Lower lobe of right lung (tissue), 2 donors: Measurements from ENCODE around the gene MOB3B. TPM values are rescaled to one million over a fixed set of nuclear protein-coding genes. Genes with fewer than 3 reads are reported as not detected.
"Not testable (repeated sequence)": the region's sequence is repeated elsewhere in the genome, so short reads cannot be mapped to it uniquely, and the experiment has no call there.

Source experiments
- ATAC-seq, 2 donors: fragments of 200-7000 bp; cut with Tn5 transposase; one replicate each; pipeline ENCODE4 v1.9.1; 2020 to 2022; ENCODE audit warnings: mild to moderate bottlenecking in 2 of 2, moderate library complexity in 2 of 2
- DNase-seq: peaks from one replicate; pipeline ENCODE4 v3.0.0-alpha.2; 2020
- H3K27ac ChIP-seq: fragments of 200-600 bp; one replicate; pipeline ENCODE4 v1.8.0; 2022
- H3K27me3 ChIP-seq: fragments of 200-600 bp; one replicate; pipeline ENCODE4 v1.8.0; 2022; ENCODE audit warnings: low read depth
- H3K36me3 ChIP-seq: fragments of 200-600 bp; one replicate; pipeline ENCODE4 v1.8.0; 2022; ENCODE audit warnings: mild to moderate bottlenecking
- H3K4me1 ChIP-seq: fragments of 200-600 bp; one replicate; pipeline ENCODE4 v1.8.0; 2022
- H3K4me3 ChIP-seq: fragments of 200-600 bp; one replicate; pipeline ENCODE4 v1.8.0; 2022; ENCODE audit warnings: mild to moderate bottlenecking
- H3K9me3 ChIP-seq: fragments of 200-600 bp; one replicate; pipeline ENCODE4 v1.8.0; 2022
- intact Hi-C: fragments of 100-400 bp; cut with DNase I; formaldehyde crosslinking; loops from one replicate; pipeline ENCODE4 v1.11.0; 2022
- total RNA-seq: library from RNA; stranded (reverse); fragmentation: NEBNext Ultra II Directional; extraction: Animal tissue kit (Norgen Biotek cat#: 25700); gene quantifications from one replicate; pipeline ENCODE4 v1.2.1, GENCODE V29; 2021
- TF ChIP-seq, protein P1 (sequence below): fragments of 200-600 bp; IDR thresholded peaks from one replicate; pipeline ENCODE4 v1.8.0; 2022; ENCODE audit warnings: antibody characterized with exemption, mild to moderate bottlenecking
- donor health status: DM: no; HTN: yes; CAD: no; lungs with severe emphysema.

MOB3B gene
- total RNA-seq, 1 donor from 2014 or later, result 22.7 TPM

DNA sequence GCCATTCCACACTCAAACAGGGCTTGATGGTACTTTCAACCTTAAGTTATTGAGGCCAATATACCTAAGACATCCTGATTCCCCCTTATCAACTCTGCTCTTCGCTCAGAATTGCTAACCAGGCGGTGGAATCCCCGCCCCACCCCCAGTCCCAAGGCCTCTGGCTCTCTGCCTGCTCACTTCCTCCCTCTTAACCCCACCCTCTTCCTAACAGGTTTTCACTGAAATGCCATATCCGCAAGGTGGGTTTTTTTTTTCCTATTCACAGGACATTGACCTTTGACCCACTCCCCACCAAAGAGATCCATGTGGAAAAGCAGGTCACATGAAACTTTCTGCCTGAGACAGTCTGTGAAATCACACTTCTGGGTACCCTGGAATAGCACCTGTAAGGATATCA lies 72.2 kb downstream of the MOB3B start:
- no peaks in the 10 kb centered on the region for H3K36me3 ChIP-seq
- H3K9me3 ChIP-seq, result no peaks in the 10 kb centered on the region
- ATAC-seq (no peak), DNase-seq (no peak)
- H3K27ac ChIP-seq, result no peak overlapping the region
- H3K4me1 ChIP-seq, result peaks cover 23% of the 10 kb centered on the region
- no peak overlapping the region for H3K4me3 ChIP-seq
- TF ChIP-seq, protein P1, sequence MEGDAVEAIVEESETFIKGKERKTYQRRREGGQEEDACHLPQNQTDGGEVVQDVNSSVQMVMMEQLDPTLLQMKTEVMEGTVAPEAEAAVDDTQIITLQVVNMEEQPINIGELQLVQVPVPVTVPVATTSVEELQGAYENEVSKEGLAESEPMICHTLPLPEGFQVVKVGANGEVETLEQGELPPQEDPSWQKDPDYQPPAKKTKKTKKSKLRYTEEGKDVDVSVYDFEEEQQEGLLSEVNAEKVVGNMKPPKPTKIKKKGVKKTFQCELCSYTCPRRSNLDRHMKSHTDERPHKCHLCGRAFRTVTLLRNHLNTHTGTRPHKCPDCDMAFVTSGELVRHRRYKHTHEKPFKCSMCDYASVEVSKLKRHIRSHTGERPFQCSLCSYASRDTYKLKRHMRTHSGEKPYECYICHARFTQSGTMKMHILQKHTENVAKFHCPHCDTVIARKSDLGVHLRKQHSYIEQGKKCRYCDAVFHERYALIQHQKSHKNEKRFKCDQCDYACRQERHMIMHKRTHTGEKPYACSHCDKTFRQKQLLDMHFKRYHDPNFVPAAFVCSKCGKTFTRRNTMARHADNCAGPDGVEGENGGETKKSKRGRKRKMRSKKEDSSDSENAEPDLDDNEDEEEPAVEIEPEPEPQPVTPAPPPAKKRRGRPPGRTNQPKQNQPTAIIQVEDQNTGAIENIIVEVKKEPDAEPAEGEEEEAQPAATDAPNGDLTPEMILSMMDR, result no peak
- intact Hi-C loops, result no loop called here
- no peaks in the 10 kb centered on the region for H3K27me3 ChIP-seq

DNA sequence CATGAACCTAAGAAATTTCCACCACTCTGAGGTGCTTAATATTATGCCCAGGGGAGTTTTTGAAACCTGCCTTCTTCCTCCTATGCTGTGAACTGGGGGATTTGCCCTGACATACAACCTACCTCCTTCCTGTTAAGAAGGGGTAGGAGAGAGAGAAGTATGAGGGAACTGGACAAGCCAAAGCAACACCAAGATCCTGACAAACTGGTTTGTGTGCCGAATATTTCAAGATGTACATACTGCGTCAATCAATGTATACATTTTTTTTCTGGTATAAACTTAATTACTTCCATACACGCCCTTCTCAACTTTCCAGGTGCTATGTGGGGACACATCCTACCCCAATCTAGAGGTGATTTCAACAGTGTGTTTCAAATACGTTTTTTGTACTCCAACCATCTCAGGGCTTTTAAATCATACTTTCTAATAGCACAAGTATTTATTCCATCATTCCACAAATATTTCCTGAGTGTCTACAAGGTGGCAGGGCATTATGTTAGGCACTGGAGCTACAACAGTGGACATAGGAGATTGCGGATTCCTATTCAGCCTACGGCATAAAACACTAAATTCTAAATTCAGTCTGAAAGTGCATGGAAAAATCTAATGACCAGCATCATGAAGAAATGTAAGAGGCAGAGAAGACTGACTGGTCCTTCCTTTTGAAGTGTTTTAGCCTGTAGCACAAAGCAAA lies 75.6 kb downstream of the MOB3B start:
- no peaks in the 10 kb centered on the region for H3K9me3 ChIP-seq
- DNase-seq (no peak), ATAC-seq (no peak)
- no peaks in the 10 kb centered on the region for H3K36me3 ChIP-seq
- H3K27ac ChIP-seq, result no peak overlapping the region
- intact Hi-C loops, result no loop called here
- no peak overlapping the region for H3K4me3 ChIP-seq
- H3K27me3 ChIP-seq, result no peaks in the 10 kb centered on the region
- H3K4me1 ChIP-seq, result peaks cover 12% of the 10 kb centered on the region
- TF ChIP-seq, protein P1, result no peak

DNA sequence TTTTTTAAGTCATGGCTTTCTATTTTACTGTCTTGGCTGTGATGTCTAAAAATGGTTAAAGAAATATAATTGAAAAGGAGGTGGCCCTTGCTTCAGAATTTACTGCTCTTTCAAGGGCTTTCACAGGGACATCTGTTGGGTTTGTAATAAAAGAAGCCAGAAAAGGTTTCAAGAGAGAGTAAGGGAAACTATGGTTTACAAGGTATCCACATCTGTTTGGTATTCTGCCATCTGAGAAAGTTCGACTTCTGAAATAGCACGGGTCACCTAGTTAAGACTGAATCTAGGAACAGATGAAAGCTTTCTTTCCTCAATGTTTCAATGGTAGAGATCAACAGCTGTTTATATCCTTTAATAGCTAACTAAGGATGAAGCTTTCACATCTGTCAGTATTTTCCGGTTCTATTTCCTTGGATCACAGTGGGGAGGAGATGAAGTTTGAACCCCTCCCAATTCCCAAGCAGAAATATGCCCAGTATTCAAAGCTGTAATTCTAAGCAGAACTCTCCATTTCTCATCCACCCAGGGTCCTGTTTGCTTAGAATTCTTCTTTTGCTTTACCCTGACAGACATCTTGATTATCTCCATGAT lies 78.3 kb downstream of the MOB3B start:
- ATAC-seq, result no peak
- Histone ChIP-seq H3K4me3 (no peak overlapping the region), H3K27me3 (no peaks in the 10 kb centered on the region), H3K36me3 (no peaks in the 10 kb centered on the region), H3K27ac (no peak overlapping the region), H3K4me1 (no peaks in the 10 kb centered on the region), H3K9me3 (no peaks in the 10 kb centered on the region)
- DNase-seq, result no peak
- TF ChIP-seq, protein P1, result no peak
- intact Hi-C loops, result no loop called here

DNA sequence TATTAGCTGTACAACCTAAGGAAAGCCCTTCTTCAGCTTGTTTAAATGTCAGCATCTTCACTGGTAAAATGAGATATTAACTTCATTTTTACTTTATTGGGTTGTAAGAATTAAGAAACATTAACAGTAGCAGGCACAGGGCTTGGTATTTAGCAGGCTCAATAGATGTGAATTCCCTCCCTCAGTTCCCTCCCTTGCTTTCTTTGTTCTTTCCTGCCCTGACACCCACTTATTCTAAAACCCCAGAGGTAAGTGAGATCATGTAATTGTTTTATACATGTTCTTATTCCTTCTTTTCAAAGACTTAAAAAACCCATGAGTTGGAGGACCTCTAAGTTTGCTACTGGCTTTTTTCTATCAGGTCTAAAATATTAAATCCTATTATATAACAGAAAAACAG lies 78.9 kb downstream of the MOB3B start:
- Histone ChIP-seq H3K9me3 (no peaks in the 10 kb centered on the region), H3K4me3 (no peak overlapping the region), H3K27me3 (no peaks in the 10 kb centered on the region), H3K36me3 (no peaks in the 10 kb centered on the region), H3K4me1 (no peaks in the 10 kb centered on the region), H3K27ac (no peak overlapping the region)
- ATAC-seq, result no peak
- TF ChIP-seq, protein P1, result no peak
- intact Hi-C loops, result no loop called here
- no peak for DNase-seq

DNA sequence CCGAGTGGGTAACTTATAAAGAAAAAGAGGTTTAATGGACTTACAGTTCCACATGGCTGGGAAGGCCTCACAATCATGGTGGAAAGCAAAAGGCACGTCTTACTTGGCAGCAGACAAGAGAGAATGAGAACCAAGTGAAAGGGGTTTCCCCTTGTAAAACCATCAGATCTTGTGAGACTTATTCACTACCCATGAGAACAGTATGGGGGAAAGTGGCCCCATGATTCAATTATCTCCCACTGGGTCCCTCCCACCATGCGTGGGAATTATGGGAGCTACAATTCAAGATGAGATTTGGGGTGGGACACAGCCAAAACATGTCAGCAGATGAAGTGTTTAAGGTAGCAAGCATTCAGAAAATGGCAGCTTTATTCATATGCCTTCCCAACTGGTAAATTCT lies 81.3 kb downstream of the MOB3B start:
- DNase-seq, H3K27ac ChIP-seq, H3K27me3 ChIP-seq, H3K36me3 ChIP-seq, H3K4me1 ChIP-seq, intact Hi-C loops, H3K4me3 ChIP-seq, H3K9me3 ChIP-seq, ATAC-seq: not testable (repeated sequence)

DNA sequence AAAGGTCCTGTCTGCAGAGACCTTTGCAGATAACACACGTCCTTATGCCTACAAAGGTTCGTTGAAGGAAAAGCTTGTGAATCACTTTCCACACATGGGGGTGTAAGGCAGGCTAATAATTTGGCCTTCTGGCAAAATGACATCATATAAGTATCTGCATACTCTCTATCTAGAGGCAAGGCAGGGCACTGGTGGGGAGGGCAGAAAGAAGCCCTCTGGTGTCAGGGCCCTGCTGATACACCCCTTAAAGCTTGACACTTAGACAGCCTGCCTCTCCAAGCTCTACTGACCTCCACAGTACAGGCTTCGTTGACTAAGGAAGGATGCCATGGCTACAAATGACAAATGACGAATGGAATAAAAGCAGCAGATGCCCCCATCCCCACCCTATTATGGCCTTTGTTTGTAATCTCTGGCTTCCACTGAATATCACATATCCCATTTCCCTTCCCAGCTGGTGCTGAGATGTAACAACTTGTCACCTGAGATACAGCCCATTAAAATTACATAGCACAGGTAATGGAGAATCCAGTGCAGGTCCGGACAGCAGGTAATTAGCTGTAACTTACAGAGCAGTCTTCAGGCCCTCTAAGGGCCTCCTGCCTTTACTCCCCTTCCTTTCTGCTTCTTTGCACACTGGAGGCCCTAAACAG lies 82.5 kb downstream of the MOB3B start:
- TF ChIP-seq, protein P1, result no peak
- no peak for DNase-seq
- H3K9me3 ChIP-seq, result no peaks in the 10 kb centered on the region
- ATAC-seq, result no peak
- no peak overlapping the region for H3K27ac ChIP-seq
- no peak overlapping the region for H3K4me3 ChIP-seq
- intact Hi-C loops, result no loop called here
- no peaks in the 10 kb centered on the region for H3K4me1 ChIP-seq
- no peaks in the 10 kb centered on the region for H3K27me3 ChIP-seq
- no peaks in the 10 kb centered on the region for H3K36me3 ChIP-seq
